ENCODE results near the gene NFIC.

DNA sequence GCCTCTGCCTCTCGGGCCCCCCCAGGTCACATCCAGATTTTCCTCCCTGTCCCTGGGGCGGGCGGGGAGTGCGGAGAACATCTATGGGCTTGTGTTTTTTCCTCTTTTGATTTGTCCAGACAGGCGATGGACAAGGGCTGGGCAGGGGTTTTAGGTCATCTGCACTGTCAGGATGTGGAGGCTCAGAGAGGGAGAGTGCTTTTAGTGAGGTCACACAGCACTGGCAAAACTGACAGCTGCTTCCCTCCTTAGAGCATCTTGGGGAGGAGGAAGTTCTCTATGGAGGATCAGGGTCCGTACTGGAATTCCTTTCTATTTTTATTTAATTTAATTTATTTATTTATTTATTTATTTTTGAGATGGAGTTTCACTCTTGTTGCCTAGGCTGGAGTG, 38.9 kb downstream of the NFIC start:
- TF ChIP-seq GLIS3 (CRISPR knock-in tag; IDR thresholded peaks at IDR 0.05) (no peak), ARNTL (CRISPR knock-in tag; IDR thresholded peaks at IDR 0.05; ENCODE audit: borderline replicate concordance, low read depth) (no peak), ZNF565 (CRISPR knock-in tag; conservative IDR thresholded peaks at IDR 0.05; ENCODE audit: low read depth) (no peak), ZFP3 (CRISPR knock-in tag; IDR thresholded peaks at IDR 0.05) (no peak), TSHZ2 (CRISPR knock-in tag; IDR thresholded peaks at IDR 0.05) (no peak), TCF4 (CRISPR knock-in tag; IDR thresholded peaks at IDR 0.05; ENCODE audit: borderline replicate concordance) (no peak), ZNF70 (CRISPR knock-in tag; IDR thresholded peaks at IDR 0.05) (no peak), ZFP30 (CRISPR knock-in tag; IDR thresholded peaks at IDR 0.05) (no peak), RARB (CRISPR knock-in tag; IDR thresholded peaks at IDR 0.05) (no peak)
- TF ChIP-seq, protein P1, sequence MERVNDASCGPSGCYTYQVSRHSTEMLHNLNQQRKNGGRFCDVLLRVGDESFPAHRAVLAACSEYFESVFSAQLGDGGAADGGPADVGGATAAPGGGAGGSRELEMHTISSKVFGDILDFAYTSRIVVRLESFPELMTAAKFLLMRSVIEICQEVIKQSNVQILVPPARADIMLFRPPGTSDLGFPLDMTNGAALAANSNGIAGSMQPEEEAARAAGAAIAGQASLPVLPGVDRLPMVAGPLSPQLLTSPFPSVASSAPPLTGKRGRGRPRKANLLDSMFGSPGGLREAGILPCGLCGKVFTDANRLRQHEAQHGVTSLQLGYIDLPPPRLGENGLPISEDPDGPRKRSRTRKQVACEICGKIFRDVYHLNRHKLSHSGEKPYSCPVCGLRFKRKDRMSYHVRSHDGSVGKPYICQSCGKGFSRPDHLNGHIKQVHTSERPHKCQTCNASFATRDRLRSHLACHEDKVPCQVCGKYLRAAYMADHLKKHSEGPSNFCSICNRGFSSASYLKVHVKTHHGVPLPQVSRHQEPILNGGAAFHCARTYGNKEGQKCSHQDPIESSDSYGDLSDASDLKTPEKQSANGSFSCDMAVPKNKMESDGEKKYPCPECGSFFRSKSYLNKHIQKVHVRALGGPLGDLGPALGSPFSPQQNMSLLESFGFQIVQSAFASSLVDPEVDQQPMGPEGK (CRISPR knock-in tag; IDR thresholded peaks at IDR 0.05; ENCODE audit: borderline replicate concordance) = no peak
- TF ChIP-seq, protein P2, sequence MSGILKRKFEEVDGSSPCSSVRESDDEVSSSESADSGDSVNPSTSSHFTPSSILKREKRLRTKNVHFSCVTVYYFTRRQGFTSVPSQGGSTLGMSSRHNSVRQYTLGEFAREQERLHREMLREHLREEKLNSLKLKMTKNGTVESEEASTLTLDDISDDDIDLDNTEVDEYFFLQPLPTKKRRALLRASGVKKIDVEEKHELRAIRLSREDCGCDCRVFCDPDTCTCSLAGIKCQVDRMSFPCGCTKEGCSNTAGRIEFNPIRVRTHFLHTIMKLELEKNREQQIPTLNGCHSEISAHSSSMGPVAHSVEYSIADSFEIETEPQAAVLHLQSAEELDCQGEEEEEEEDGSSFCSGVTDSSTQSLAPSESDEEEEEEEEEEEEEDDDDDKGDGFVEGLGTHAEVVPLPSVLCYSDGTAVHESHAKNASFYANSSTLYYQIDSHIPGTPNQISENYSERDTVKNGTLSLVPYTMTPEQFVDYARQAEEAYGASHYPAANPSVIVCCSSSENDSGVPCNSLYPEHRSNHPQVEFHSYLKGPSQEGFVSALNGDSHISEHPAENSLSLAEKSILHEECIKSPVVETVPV (CRISPR knock-in tag; IDR thresholded peaks at IDR 0.05) = no peak
